HG02970 (cell line): ENCODE measurements around the gene STX2.
"Not testable (repeated sequence)": the region's sequence is repeated elsewhere in the genome, so short reads cannot be mapped to it uniquely, and the experiment has no call there.

Source experiments
- ATAC-seq: cut with Tn5 transposase; IDR thresholded peaks from one replicate; pipeline ENCODE4 v1.9.1; 2021; ENCODE audit warnings: mild to moderate bottlenecking, moderate library complexity, moderate number of reproducible peaks; ENCODE audit not compliant: unreplicated experiment, low FRiP score

The STX2 gene

GRCh38 chr12:130870442-130871285 lies 31.6 kb upstream of the STX2 start:
- ATAC-seq: peak; percentile 45

- no peak for ATAC-seq
Measured at GRCh38 chr12:130868412-130868811, 29.4 kb upstream of the STX2 start.

GRCh38 chr12:130863298-130863697 lies 24.2 kb upstream of the STX2 start:
- ATAC-seq: no peak

GRCh38 chr12:130862771-130863170 lies 23.7 kb upstream of the STX2 start:
- not testable (repeated sequence) for ATAC-seq

- no peak for ATAC-seq
Measured at GRCh38 chr12:130862161-130862560, 23.1 kb upstream of the STX2 start.

GRCh38 chr12:130860311-130860710 lies 21.3 kb upstream of the STX2 start:
- ATAC-seq: no peak

GRCh38 chr12:130859161-130859560 lies 20.1 kb upstream of the STX2 start:
- no peak for ATAC-seq

- ATAC-seq: no peak
Measured at GRCh38 chr12:130858084-130858483, 19.0 kb upstream of the STX2 start.

- no peak for ATAC-seq
Measured at GRCh38 chr12:130856088-130856487, 17.0 kb upstream of the STX2 start.

GRCh38 chr12:130850418-130851021 lies 11.5 kb upstream of the STX2 start:
- no peak for ATAC-seq

- no peak for ATAC-seq
Measured at GRCh38 chr12:130849561-130850417, 10.7 kb upstream of the STX2 start.

- not testable (repeated sequence) for ATAC-seq
Measured at GRCh38 chr12:130848785-130849305, 9.8 kb upstream of the STX2 start.

- not testable (repeated sequence) for ATAC-seq
Measured at GRCh38 chr12:130848105-130848504, 9.1 kb upstream of the STX2 start.

GRCh38 chr12:130847112-130847511 lies 8.1 kb upstream of the STX2 start:
- ATAC-seq: no peak

GRCh38 chr12:130846369-130846768 lies 7.3 kb upstream of the STX2 start:
- no peak for ATAC-seq

GRCh38 chr12:130839770-130840404 lies 837 bp upstream of the STX2 start:
- ATAC-seq: no peak

GRCh38 chr12:130838284-130838950 lies 633 bp downstream of the STX2 start:
- peak; percentile 23 for ATAC-seq

- ATAC-seq: no peak
Measured at GRCh38 chr12:130835436-130835835, 3.6 kb downstream of the STX2 start.

- no peak for ATAC-seq
Measured at GRCh38 chr12:130835011-130835410, 4.0 kb downstream of the STX2 start.
